PC-9 (cell line): ENCODE results near the gene SKAP2. TPM values are rescaled to one million over a fixed set of nuclear protein-coding genes. Genes with fewer than 3 reads are reported as not detected.

Experiments used
- BruUV-seq: library from RNA; stranded (reverse); fragments of 400-500 nt; replicated peaks from 2 replicates; lab custom pipeline; 2021; lab: Mats Ljungman, UMichigan
- CTCF ChIA-PET: fragments of 300-600 bp; sonication (Branson Sonifier 250); formaldehyde crosslinking; loops from one replicate; lab custom pipeline; 2022; ENCODE audit warnings: antibody characterized with exemption; lab: Charles Lee
- POLR2A ChIA-PET: fragments of 300-600 bp; sonication (Branson Sonifier 250); formaldehyde crosslinking; loops from one replicate; lab custom pipeline; 2022; ENCODE audit warnings: antibody characterized with exemption; ENCODE audit not compliant: unreplicated experiment; lab: Charles Lee
- DNase-seq, 2 experiments: peaks; one replicate each; pipeline versions ENCODE4 v3.0.0 to v3.0.0-alpha.2; 2015 to 2022; ENCODE audit warnings: mixed read lengths in 1 of 2
- H2AFZ ChIP-seq: fragments of 200-600 bp; sonication (generic); 2 replicates; pipeline ENCODE4 v1.8.1; 2017; ENCODE audit warnings: antibody characterized with exemption
- H3F3A ChIP-seq: fragments of 200-600 bp; sonication (generic); 2 replicates; pipeline ENCODE4 v1.8.1; 2017; ENCODE audit warnings: antibody characterized with exemption, mild to moderate bottlenecking, low read depth; ENCODE audit not compliant: insufficient read depth
- H3K27ac ChIP-seq: fragments of 200-600 bp; sonication (generic); 2 replicates; pipeline ENCODE4 v1.6.1; 2016; ENCODE audit warnings: mixed run types
- H3K27me3 ChIP-seq: fragments of 200-600 bp; sonication (generic); 2 replicates; pipeline ENCODE4 v1.6.1; 2016; ENCODE audit warnings: low read depth, mixed run types; ENCODE audit not compliant: insufficient read depth
- H3K36me3 ChIP-seq: fragments of 200-600 bp; sonication (generic); 2 replicates; pipeline ENCODE4 v1.6.1; 2016; ENCODE audit warnings: low read depth, mixed run types
- H3K4me1 ChIP-seq: fragments of 200-600 bp; sonication (generic); replicated peaks from 2 replicates; pipeline ENCODE4 v1.6.1; 2016; ENCODE audit warnings: mixed run types; ENCODE audit not compliant: insufficient read depth
- H3K4me2 ChIP-seq: fragments of 200-600 bp; sonication (generic); 2 replicates; pipeline ENCODE4 v1.6.1; 2017; ENCODE audit warnings: mixed run types
- H3K4me3 ChIP-seq: fragments of 200-600 bp; sonication (generic); 2 replicates; pipeline ENCODE4 v1.6.1; 2016; ENCODE audit warnings: mixed run types
- H3K79me2 ChIP-seq: fragments of 200-600 bp; sonication (generic); 2 replicates; pipeline ENCODE4 v1.6.1; 2017; ENCODE audit warnings: low read depth, mixed run types
- H3K9me2 ChIP-seq: fragments of 200-600 bp; sonication (generic); 2 replicates; pipeline ENCODE4 v1.8.1; 2017; ENCODE audit warnings: mild to moderate bottlenecking; ENCODE audit not compliant: insufficient read depth
- H3K9me3 ChIP-seq: fragments of 200-600 bp; sonication (generic); 2 replicates; pipeline ENCODE4 v1.8.1; 2016; ENCODE audit warnings: low read depth; ENCODE audit not compliant: insufficient read depth
- H4K20me1 ChIP-seq: fragments of 200-600 bp; sonication (generic); 2 replicates; pipeline ENCODE4 v1.8.1; 2017; ENCODE audit not compliant: insufficient read depth
- EZH2 ChIP-seq: fragments of 200-600 bp; sonication (generic); IDR thresholded peaks from 2 replicates; pipeline ENCODE4 v1.8.0; 2017; ENCODE audit warnings: antibody characterized with exemption, low read depth
- intact Hi-C: fragments of 100-400 bp; cut with micrococcal nuclease; formaldehyde crosslinking; loops from one replicate; pipeline ENCODE4 v1.10.0; 2022; ENCODE audit not compliant: unreplicated experiment
- total RNA-seq: library from RNA; stranded (reverse); gene quantifications from 2 replicates; pipeline ENCODE4 v1.2.3, GENCODE V29; 2021
- TF ChIP-seq, protein P1 (sequence below): fragments of 200-600 bp; sonication (generic); conservative IDR thresholded peaks from 2 replicates; pipeline ENCODE4 v1.6.1; 2017; ENCODE audit warnings: mixed run types, antibody characterized with exemption, mild to moderate bottlenecking, moderate library complexity

Gene SKAP2
- total RNA-seq, 1 experiment from 2014 or later = 74.9 TPM

DNA sequence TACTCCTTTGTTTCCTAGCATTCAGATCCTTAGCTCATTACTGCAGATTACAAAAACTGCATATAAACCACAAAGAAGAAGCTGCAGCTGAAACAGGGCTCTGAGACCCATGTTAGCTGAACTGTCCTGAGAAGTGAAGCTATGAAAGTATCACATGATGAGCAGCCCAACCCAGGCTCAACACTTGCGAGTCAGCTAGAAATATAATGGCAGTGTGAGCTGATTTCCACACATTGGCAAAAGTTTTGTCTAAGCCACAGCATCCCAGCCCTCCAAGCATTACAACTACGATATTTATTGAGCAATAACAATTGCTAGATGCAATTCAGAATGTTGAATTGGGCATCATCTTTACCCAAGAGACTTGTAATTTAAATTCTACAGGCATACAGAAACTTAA, 34.5 kb upstream of the SKAP2 start:
- no peaks in the 10 kb centered on the region for H3K36me3 ChIP-seq
- no peak overlapping the region for H3K4me3 ChIP-seq
- DNase-seq = no peak
- no peaks in the 10 kb centered on the region for H3K27me3 ChIP-seq
- no TSS peak for BruUV-seq
- no peaks in the 10 kb centered on the region for H3K79me2 ChIP-seq
- no peak overlapping the region for H3K27ac ChIP-seq
- no peak overlapping the region for H2AFZ ChIP-seq
- no peaks in the 10 kb centered on the region for H3K9me3 ChIP-seq
- ChIA-PET POLR2A (no interaction called here), CTCF (no interaction called here)
- H3K4me2 ChIP-seq = no peak overlapping the region
- intact Hi-C loops = no loop called here
- no peaks in the 10 kb centered on the region for H3K9me2 ChIP-seq
- no peaks in the 10 kb centered on the region; the same call in 1 of the 2 replicates for H3F3A ChIP-seq
- H4K20me1 ChIP-seq = no peaks in the 10 kb centered on the region
- TF ChIP-seq, protein P1, sequence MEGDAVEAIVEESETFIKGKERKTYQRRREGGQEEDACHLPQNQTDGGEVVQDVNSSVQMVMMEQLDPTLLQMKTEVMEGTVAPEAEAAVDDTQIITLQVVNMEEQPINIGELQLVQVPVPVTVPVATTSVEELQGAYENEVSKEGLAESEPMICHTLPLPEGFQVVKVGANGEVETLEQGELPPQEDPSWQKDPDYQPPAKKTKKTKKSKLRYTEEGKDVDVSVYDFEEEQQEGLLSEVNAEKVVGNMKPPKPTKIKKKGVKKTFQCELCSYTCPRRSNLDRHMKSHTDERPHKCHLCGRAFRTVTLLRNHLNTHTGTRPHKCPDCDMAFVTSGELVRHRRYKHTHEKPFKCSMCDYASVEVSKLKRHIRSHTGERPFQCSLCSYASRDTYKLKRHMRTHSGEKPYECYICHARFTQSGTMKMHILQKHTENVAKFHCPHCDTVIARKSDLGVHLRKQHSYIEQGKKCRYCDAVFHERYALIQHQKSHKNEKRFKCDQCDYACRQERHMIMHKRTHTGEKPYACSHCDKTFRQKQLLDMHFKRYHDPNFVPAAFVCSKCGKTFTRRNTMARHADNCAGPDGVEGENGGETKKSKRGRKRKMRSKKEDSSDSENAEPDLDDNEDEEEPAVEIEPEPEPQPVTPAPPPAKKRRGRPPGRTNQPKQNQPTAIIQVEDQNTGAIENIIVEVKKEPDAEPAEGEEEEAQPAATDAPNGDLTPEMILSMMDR = no peak
- TF ChIP-seq EZH2 = no peak
- no peaks in the 10 kb centered on the region for H3K4me1 ChIP-seq

DNA sequence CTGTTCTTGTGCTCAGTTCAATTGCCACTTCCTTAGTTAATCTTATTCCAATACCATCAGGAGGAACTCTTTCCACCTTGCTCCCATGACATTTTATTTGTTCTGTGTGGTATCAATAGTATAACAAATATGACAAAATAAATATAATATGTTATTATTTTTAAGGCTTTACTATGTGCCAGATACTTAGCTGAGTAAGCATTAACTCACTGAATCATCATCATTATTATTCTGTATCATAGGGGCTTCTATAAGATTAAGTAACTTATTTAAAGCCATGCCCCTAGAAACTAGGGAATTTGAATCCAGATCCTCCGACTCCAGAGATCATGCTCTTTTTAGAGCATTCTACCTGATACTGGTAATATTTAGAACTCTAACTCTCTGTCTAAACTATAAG, 33.5 kb upstream of the SKAP2 start:
- no peaks in the 10 kb centered on the region for H3K9me3 ChIP-seq
- ChIA-PET POLR2A (no interaction called here), CTCF (no interaction called here)
- no peak overlapping the region for H3K27ac ChIP-seq
- no peaks in the 10 kb centered on the region; the same call in 1 of the 2 replicates for H3F3A ChIP-seq
- no peaks in the 10 kb centered on the region for H3K79me2 ChIP-seq
- TF ChIP-seq, protein P1 = no peak
- TF ChIP-seq EZH2 = no peak
- H3K4me2 ChIP-seq = no peak overlapping the region
- H2AFZ ChIP-seq = no peak overlapping the region
- H3K4me3 ChIP-seq = no peak overlapping the region
- BruUV-seq = no TSS peak
- no peaks in the 10 kb centered on the region for H3K36me3 ChIP-seq
- H3K27me3 ChIP-seq = no peaks in the 10 kb centered on the region
- intact Hi-C loops = no loop called here
- DNase-seq = no peak
- H3K4me1 ChIP-seq = no peaks in the 10 kb centered on the region
- H4K20me1 ChIP-seq = no peaks in the 10 kb centered on the region
- no peaks in the 10 kb centered on the region for H3K9me2 ChIP-seq

DNA sequence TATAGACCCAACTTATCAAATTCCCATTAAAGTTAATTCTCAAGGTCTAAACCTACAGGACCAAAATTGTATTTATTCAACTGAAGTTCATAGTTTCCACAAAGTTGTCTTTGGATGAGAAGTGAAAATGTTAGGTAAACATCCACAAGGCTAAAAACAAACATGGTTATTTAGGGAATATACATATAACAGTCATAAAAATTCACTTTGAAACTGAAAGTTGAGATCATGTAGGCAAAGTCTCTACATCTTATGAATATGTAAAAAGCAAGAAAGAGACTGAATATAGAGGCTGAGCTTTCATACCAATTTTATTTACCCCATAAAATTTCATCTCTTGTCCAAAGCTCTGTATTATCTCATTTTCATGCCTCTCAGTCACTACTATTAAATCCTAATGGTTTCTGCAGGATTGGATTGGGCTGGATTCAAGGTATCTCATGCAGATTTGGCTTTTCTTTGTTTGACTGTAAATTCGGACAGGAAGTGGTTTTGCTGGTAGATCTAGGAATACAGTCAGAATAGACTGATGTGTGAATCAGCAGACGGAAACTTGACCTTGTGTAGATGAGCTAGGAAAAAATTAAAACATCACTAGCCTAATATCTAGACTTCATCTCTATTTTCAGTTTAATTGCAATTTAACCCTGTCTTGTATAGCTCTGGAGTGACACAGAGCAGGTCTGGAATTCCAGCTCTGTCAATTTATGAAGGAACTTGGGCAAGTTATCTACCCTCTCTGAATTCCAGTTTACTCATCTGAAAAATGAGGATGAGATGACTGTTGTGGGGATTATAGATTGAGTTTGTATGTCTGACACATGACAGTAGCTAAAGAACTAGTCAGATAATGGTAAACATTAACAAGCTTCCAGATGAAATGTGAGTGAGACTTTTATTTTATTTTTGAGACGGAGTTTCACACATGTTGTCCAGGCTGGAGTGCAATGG, 27.3 kb upstream of the SKAP2 start:
- Histone ChIP-seq H3F3A (peaks cover 3% of the 10 kb centered on the region; the same call in 1 of the 2 replicates), H3K4me1 (peaks cover 7% of the 10 kb centered on the region), H3K9me3 (no peaks in the 10 kb centered on the region), H3K36me3 (no peaks in the 10 kb centered on the region), H3K4me3 (no peak overlapping the region), H4K20me1 (no peaks in the 10 kb centered on the region), H2AFZ (no peak overlapping the region), H3K27me3 (no peaks in the 10 kb centered on the region), H3K9me2 (no peaks in the 10 kb centered on the region), H3K79me2 (no peaks in the 10 kb centered on the region), H3K27ac (no peak overlapping the region), H3K4me2 (no peak overlapping the region)
- CTCF ChIA-PET = no interaction called here
- no TSS peak for BruUV-seq
- TF ChIP-seq, protein P1 = no peak
- no peak for TF ChIP-seq EZH2
- intact Hi-C loops = no loop called here
- POLR2A ChIA-PET = interaction anchor here (0.5 to 0.7 kb wide), 2 partner anchors 20 to 189 kb away, joined by 3 to 4 read pairs; no protein-coding TSS in a partner anchor
- no peak for DNase-seq
